SK-N-SH (cell line): ENCODE results near the gene NTNG2. TPM values are rescaled to one million over a fixed set of nuclear protein-coding genes. Genes with fewer than 3 reads are reported as not detected.

Experiments used
- CTCF ChIA-PET: fragments of 300-600, 350-600 bp; formaldehyde crosslinking; extraction: SDS; loops from one replicate; lab custom pipeline; 2021; lab: Yijun Ruan, JAX
- POLR2A ChIA-PET: fragments of 350-600 bp; sonication (Branson Sonifier 250); formaldehyde crosslinking; extraction: SDS; loops from one replicate; lab custom pipeline; 2020; ENCODE audit warnings: antibody characterized with exemption, inconsistent platforms; lab: Yijun Ruan, JAX
- DNase-seq: peaks from one replicate; pipeline ENCODE4 v3.0.0; 2012
- H2AFZ ChIP-seq: fragments of 200-600 bp; sonication (generic); 2 replicates; pipeline ENCODE4 v1.8.1; 2016; ENCODE audit warnings: antibody characterized with exemption, mild to moderate bottlenecking, low read depth
- H3F3A ChIP-seq: fragments of 200-600 bp; sonication (generic); replicated peaks from 2 replicates; pipeline ENCODE3; 2016; ENCODE audit warnings: antibody characterized with exemption, mild to moderate bottlenecking; ENCODE audit not compliant: insufficient read depth
- H3K27ac ChIP-seq, 2 experiments: fragments of 200-500 bp in 1 of 2; fragments of 200-600 bp in 1 of 2; sonication (Bioruptor generic) in 1 of 2; sonication (generic), shearing (Covaris generic) in 1 of 2; 2 replicates each; pipeline versions ENCODE4 v1.5.1 to v1.6.1; 2014 to 2016; ENCODE audit warnings: low read depth in 2 of 2, inconsistent platforms in 1 of 2, low read length in 1 of 2, mild to moderate bottlenecking in 1 of 2, mixed read lengths in 1 of 2
- H3K27me3 ChIP-seq: fragments of 200-600 bp; sonication (generic), shearing (Covaris generic); 2 replicates; pipeline ENCODE4 v1.6.1; 2016; ENCODE audit warnings: mixed run types; ENCODE audit not compliant: insufficient read depth
- H3K36me3 ChIP-seq, 2 experiments: fragments of 200-500 bp in 1 of 2; fragments of 200-600 bp in 1 of 2; sonication (Bioruptor generic) in 1 of 2; sonication (generic) in 1 of 2; replicated peaks in 1 of 2; 2 replicates each; pipeline versions ENCODE3 to v1.5.1; 2014 to 2016; ENCODE audit warnings: low read length in 1 of 2, mild to moderate bottlenecking in 1 of 2; ENCODE audit not compliant: insufficient read depth in 2 of 2, control insufficient read depth in 1 of 2
- H3K4me1 ChIP-seq, 2 experiments: fragments of 200-500 bp in 1 of 2; fragments of 200-600 bp in 1 of 2; sonication (Bioruptor generic) in 1 of 2; sonication (generic), shearing (Covaris generic) in 1 of 2; 2 replicates each; pipeline versions ENCODE4 v1.5.1 to v1.6.1; 2014 to 2016; ENCODE audit warnings: low read depth in 1 of 2, low read length in 1 of 2, mixed run types in 1 of 2; ENCODE audit not compliant: insufficient read depth in 2 of 2, control insufficient read depth in 1 of 2
- H3K4me2 ChIP-seq: fragments of 200-600 bp; sonication (generic), shearing (Covaris generic); 2 replicates; pipeline ENCODE4 v1.6.1; 2017; ENCODE audit warnings: mixed run types
- H3K4me3 ChIP-seq, 2 experiments: fragments of 200-500 bp in 1 of 2; fragments of 200-600 bp in 1 of 2; sonication (Bioruptor generic) in 1 of 2; sonication (generic), shearing (Covaris generic) in 1 of 2; 2 replicates each; pipeline versions ENCODE4 v1.5.1 to v1.8.1; 2014 to 2016; ENCODE audit warnings: low read depth in 2 of 2, inconsistent platforms in 1 of 2, low read length in 1 of 2, mild to moderate bottlenecking in 1 of 2, mixed read lengths in 1 of 2, moderate library complexity in 1 of 2
- H3K79me2 ChIP-seq: fragments of 200-600 bp; sonication (generic); 2 replicates; pipeline ENCODE4 v1.8.1; 2017; ENCODE audit warnings: mild to moderate bottlenecking; ENCODE audit not compliant: insufficient read depth
- H3K9ac ChIP-seq: fragments of 200-600 bp; sonication (generic); 2 replicates; pipeline ENCODE4 v1.6.1; 2017; ENCODE audit warnings: mixed run types
- H3K9me2 ChIP-seq: fragments of 200-600 bp; sonication (generic); 2 replicates; pipeline ENCODE4 v1.6.1; 2017; ENCODE audit warnings: mixed run types
- H3K9me3 ChIP-seq: fragments of 200-600 bp; sonication (generic); 2 replicates; pipeline ENCODE4 v1.6.1; 2017; ENCODE audit warnings: mixed run types, mild to moderate bottlenecking, moderate library complexity
- H4K20me1 ChIP-seq: fragments of 200-600 bp; sonication (generic); 2 replicates; pipeline ENCODE4 v1.6.1; 2017; ENCODE audit warnings: mild to moderate bottlenecking, mixed run types; ENCODE audit not compliant: insufficient read depth
- CHD2 ChIP-seq: fragments of 150-350 bp; IDR thresholded peaks from 2 replicates; pipeline ENCODE4 v1.6.1; 2018; ENCODE audit warnings: low read length; ENCODE audit not compliant: partially characterized antibody
- ELF1 ChIP-seq: IDR thresholded peaks from 2 replicates; pipeline ENCODE4 v1.4.0; 2012
- EP300 ChIP-seq, 2 experiments: IDR thresholded peaks; 2 replicates each; pipeline versions ENCODE4 v1.4.0 to v1.6.1; 2012; ENCODE audit warnings: borderline replicate concordance in 1 of 2, low read depth in 1 of 2, low read length in 1 of 2
- FOSL2 ChIP-seq: IDR thresholded peaks from 2 replicates; pipeline ENCODE4 v1.4.0; 2012; ENCODE audit warnings: low read depth, mild to moderate bottlenecking, moderate library complexity, borderline replicate concordance
- NFIC ChIP-seq: IDR thresholded peaks from 2 replicates; pipeline ENCODE4 v1.4.0; 2012; ENCODE audit warnings: borderline replicate concordance
- POLR2AphosphoS5 ChIP-seq: IDR thresholded peaks from 2 replicates; pipeline ENCODE4 v1.6.1; 2012; ENCODE audit warnings: low read depth, low read length
- RFX5 ChIP-seq: IDR thresholded peaks from 2 replicates; pipeline ENCODE4 v1.6.1; 2012; ENCODE audit warnings: mild to moderate bottlenecking, improper control_type of control experiment, low read length
- SMC3 ChIP-seq: IDR thresholded peaks from 2 replicates; pipeline ENCODE4 v1.6.1; 2012; ENCODE audit warnings: low read depth, low read length, improper control_type of control experiment
- YY1 ChIP-seq: IDR thresholded peaks from 2 replicates; pipeline ENCODE4 v1.4.0; 2012; ENCODE audit warnings: low read depth, mild to moderate bottlenecking
- WGBS: methylation state at CpG from one replicate; pipeline ENCODE4 v1.1.6; 2017; ENCODE audit warnings: low lambda C conversion rate; 5-methylcytosine and 5-hydroxymethylcytosine counted together
- polyA plus RNA-seq, 3 experiments: library from polyadenylated mRNA; depleted of rRNA; stranded (reverse); fragments of >200 nt; gene quantifications; 2 replicates each; pipeline ENCODE4 v1.2.3, GENCODE V29; 2012
- TF ChIP-seq, protein P1 (sequence below): IDR thresholded peaks from 2 replicates; pipeline ENCODE4; 2012
- TF ChIP-seq, protein P2 (sequence below): IDR thresholded peaks from 2 replicates; pipeline ENCODE4 v1.6.1; 2012; ENCODE audit warnings: mild to moderate bottlenecking, low read depth, low read length, moderate library complexity
- TF ChIP-seq, protein P3 (sequence below): fragments of 150-350 bp; IDR thresholded peaks from 2 replicates; pipeline ENCODE4 v1.6.1; 2016; ENCODE audit warnings: mild to moderate bottlenecking, low read depth, low read length

The NTNG2 gene
- polyA plus RNA-seq, 1 of the 3 experiments (the other 2 are of a cell fraction): 6.1 TPM

DNA sequence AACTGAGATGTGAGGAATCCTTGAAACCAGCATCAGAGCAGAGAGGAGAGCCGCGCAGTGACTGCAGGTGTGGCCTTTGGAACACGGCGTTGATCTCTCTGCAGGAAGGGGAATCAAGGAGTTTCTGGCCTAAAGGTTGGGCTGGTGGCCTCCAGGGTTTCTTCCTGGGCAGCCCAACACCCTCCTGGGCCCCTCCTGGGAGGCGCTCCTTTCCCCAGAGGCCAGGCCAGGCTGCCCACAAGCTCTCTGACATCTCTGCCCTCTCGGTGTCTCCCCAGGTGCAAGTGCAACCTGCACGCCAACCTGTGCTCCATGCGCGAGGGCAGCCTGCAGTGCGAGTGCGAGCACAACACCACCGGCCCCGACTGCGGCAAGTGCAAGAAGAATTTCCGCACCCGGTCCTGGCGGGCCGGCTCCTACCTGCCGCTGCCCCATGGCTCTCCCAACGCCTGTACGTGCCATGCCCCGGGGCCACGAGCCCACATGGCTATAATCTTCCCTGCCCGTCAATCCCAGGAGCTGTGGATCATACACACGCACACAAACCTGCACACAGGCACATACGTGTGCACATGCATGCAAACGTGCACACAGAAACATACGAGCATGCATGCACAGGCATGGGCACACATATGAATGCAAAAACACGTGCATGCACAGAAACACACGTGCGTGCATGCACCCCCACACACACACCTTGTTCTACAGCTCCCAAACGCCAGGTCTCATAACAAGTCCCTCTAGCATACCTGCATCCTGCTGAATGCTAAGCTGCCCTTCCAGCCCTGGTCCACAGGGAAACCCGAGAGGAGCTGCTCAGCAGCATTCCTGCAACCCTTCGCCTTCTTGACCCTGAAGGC lies 64.9 kb downstream of the NTNG2 start:
- H3K27ac ChIP-seq: no peak overlapping the region
- no peak for DNase-seq
- H3F3A ChIP-seq: no peaks in the 10 kb centered on the region
- WGBS: 84% methylated on average over 16 of the region's 34 CpGs
- POLR2A ChIA-PET: no interaction called here
- H3K4me2 ChIP-seq: no peak overlapping the region
- peaks cover 0 to 12% of the 10 kb centered on the region in 2 experiments; a peak in 1 of 4 replicates for H3K4me1 ChIP-seq
- H2AFZ ChIP-seq: no peak overlapping the region
- H3K36me3 ChIP-seq: no peaks in the 10 kb centered on the region
- H3K27me3 ChIP-seq: no peaks in the 10 kb centered on the region
- H3K4me3 ChIP-seq: no peak overlapping the region
- CTCF ChIA-PET: interaction anchor here (1.0 to 2.6 kb wide), 4 partner anchors 9 to 122 kb away, joined by 3 to 16 read pairs (median 6); no protein-coding TSS in a partner anchor
- TF ChIP-seq YY1: no peak
- H3K9me3 ChIP-seq: no peaks in the 10 kb centered on the region
- no peaks in the 10 kb centered on the region for H3K9me2 ChIP-seq
- no peaks in the 10 kb centered on the region for H4K20me1 ChIP-seq
- H3K79me2 ChIP-seq: no peaks in the 10 kb centered on the region
- H3K9ac ChIP-seq: no peak overlapping the region

DNA sequence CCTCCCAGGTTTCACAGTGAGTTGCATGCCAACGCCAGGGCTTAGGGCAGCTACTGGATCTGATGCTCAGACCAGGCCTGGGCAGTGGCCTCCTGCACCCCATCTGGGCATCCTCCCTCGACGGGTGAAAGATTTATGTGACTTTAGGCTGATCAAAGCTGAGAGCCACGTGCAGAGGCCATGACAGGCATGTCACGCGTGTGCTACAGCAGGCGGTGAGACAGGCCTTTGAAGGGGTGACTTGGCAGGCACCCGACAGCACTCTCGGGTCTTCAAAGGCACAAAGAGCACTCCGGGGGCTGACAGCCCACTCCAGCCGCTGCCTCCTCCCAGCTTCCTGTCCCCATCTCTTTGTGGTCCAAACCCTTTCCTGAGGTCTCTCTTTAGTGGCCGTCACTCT lies 66.2 kb downstream of the NTNG2 start:
- H3F3A ChIP-seq: no peaks in the 10 kb centered on the region
- no peaks in the 10 kb centered on the region for H3K36me3 ChIP-seq
- H4K20me1 ChIP-seq: no peaks in the 10 kb centered on the region
- H3K4me3 ChIP-seq: no peak overlapping the region
- no peak overlapping the region for H3K27ac ChIP-seq
- H3K4me2 ChIP-seq: no peak overlapping the region
- H3K27me3 ChIP-seq: no peaks in the 10 kb centered on the region
- TF ChIP-seq RFX5 (no peak), FOSL2 (no peak), CHD2 (no peak)
- TF ChIP-seq, protein P1, sequence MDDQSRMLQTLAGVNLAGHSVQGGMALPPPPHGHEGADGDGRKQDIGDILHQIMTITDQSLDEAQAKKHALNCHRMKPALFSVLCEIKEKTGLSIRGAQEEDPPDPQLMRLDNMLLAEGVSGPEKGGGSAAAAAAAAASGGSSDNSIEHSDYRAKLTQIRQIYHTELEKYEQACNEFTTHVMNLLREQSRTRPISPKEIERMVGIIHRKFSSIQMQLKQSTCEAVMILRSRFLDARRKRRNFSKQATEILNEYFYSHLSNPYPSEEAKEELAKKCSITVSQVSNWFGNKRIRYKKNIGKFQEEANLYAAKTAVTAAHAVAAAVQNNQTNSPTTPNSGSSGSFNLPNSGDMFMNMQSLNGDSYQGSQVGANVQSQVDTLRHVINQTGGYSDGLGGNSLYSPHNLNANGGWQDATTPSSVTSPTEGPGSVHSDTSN: no peak
- H2AFZ ChIP-seq: no peak overlapping the region
- H3K79me2 ChIP-seq: no peaks in the 10 kb centered on the region
- peaks cover 0 to 22% of the 10 kb centered on the region in 2 experiments; a peak in 1 of 4 replicates for H3K4me1 ChIP-seq
- ChIA-PET CTCF (interaction anchor here (2.5 kb wide), 1 partner anchor 58 kb away, joined by 7 read pairs; no protein-coding TSS in a partner anchor), POLR2A (no interaction called here)
- H3K9me3 ChIP-seq: no peaks in the 10 kb centered on the region
- no peak for DNase-seq
- 75% methylated on average over 12 of the region's 12 CpGs for WGBS
- H3K9ac ChIP-seq: no peak overlapping the region
- no peaks in the 10 kb centered on the region for H3K9me2 ChIP-seq

DNA sequence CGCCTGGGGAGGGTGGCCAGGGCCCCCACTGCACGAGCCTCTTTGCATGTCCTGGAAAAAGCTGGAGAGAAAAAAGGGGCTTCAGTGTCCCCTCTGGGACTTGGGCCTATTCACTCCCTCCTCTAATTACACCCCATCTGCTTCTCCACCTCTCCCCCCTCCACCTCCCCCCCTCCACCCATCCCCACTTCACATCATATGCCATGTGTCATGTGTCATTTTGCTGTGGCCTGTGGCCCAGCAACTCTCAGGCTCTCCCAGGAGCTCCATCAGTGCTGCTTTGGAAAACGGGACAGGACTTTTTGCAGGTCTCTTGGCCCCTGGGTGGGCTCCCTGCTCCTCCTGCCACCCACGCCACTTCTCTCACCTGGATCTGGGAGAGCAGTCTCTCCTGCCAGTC lies 68.7 kb downstream of the NTNG2 start:
- Histone ChIP-seq H3F3A (no peaks in the 10 kb centered on the region), H3K27ac (no peak overlapping the region; a peak in 1 of 4 replicates), H3K79me2 (no peaks in the 10 kb centered on the region), H2AFZ (no peak overlapping the region), H3K9me2 (no peaks in the 10 kb centered on the region), H3K27me3 (no peaks in the 10 kb centered on the region), H3K4me2 (no peak overlapping the region), H3K4me3 (no peak overlapping the region), H3K36me3 (no peaks in the 10 kb centered on the region), H3K4me1 (peaks cover 0 to 34% of the 10 kb centered on the region in 2 experiments; a peak in 2 of 4 replicates), H3K9me3 (no peaks in the 10 kb centered on the region), H3K9ac (no peak overlapping the region), H4K20me1 (no peaks in the 10 kb centered on the region)
- peak; percentile 45 for DNase-seq
- 71% methylated on average over 4 of the region's 4 CpGs for WGBS
- ChIA-PET CTCF (interaction anchor here (1.2 to 12.6 kb wide), 4 partner anchors 15 to 219 kb away, joined by 3 to 218 read pairs (median 4); partner anchors contain the start of gene NTNG2), POLR2A (no interaction called here)
- TF ChIP-seq, protein P1: no peak
- TF ChIP-seq, protein P2, sequence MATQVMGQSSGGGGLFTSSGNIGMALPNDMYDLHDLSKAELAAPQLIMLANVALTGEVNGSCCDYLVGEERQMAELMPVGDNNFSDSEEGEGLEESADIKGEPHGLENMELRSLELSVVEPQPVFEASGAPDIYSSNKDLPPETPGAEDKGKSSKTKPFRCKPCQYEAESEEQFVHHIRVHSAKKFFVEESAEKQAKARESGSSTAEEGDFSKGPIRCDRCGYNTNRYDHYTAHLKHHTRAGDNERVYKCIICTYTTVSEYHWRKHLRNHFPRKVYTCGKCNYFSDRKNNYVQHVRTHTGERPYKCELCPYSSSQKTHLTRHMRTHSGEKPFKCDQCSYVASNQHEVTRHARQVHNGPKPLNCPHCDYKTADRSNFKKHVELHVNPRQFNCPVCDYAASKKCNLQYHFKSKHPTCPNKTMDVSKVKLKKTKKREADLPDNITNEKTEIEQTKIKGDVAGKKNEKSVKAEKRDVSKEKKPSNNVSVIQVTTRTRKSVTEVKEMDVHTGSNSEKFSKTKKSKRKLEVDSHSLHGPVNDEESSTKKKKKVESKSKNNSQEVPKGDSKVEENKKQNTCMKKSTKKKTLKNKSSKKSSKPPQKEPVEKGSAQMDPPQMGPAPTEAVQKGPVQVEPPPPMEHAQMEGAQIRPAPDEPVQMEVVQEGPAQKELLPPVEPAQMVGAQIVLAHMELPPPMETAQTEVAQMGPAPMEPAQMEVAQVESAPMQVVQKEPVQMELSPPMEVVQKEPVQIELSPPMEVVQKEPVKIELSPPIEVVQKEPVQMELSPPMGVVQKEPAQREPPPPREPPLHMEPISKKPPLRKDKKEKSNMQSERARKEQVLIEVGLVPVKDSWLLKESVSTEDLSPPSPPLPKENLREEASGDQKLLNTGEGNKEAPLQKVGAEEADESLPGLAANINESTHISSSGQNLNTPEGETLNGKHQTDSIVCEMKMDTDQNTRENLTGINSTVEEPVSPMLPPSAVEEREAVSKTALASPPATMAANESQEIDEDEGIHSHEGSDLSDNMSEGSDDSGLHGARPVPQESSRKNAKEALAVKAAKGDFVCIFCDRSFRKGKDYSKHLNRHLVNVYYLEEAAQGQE: no peak
- TF ChIP-seq CHD2 (no peak), POLR2AphosphoS5 (no peak), EP300 (IDR thresholded peaks at IDR 0.05; ENCODE audit: borderline replicate concordance in 1 of 2, low read depth in 1 of 2, low read length in 1 of 2) (no peak), SMC3 (no peak), ELF1 (no peak), NFIC (no peak)
- TF ChIP-seq, protein P3, sequence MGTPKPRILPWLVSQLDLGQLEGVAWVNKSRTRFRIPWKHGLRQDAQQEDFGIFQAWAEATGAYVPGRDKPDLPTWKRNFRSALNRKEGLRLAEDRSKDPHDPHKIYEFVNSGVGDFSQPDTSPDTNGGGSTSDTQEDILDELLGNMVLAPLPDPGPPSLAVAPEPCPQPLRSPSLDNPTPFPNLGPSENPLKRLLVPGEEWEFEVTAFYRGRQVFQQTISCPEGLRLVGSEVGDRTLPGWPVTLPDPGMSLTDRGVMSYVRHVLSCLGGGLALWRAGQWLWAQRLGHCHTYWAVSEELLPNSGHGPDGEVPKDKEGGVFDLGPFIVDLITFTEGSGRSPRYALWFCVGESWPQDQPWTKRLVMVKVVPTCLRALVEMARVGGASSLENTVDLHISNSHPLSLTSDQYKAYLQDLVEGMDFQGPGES: no peak
